Posterior cingulate gyrus (tissue), 11 donors: Measurements from ENCODE around the gene ECM2.

Experiments
- DNase-seq, 10 donors: peaks; one replicate each; pipeline versions ENCODE4 v3.0.0 to v3.0.0-alpha.2; 2020 to 2021; ENCODE audit warnings: mixed read lengths in 3 of 10
- intact Hi-C: fragments of 100-400 bp; cut with DNase I; formaldehyde crosslinking; loops from one replicate; pipeline ENCODE4 v1.15.1; 2023

ECM2 gene

GRCh38 chr9:92478783-92479182, 57.0 kb downstream of the ECM2 start:
- no peak for DNase-seq
- intact Hi-C loops: no loop called here

- no peak for DNase-seq
- intact Hi-C loops: no loop called here
These were observed 58.8 kb downstream of the ECM2 start for GRCh38 chr9:92476962-92477361.

GRCh38 chr9:92474587-92474986, 61.2 kb downstream of the ECM2 start:
- intact Hi-C loops: no loop called here
- DNase-seq: no peak

GRCh38 chr9:92468206-92468605, 67.6 kb downstream of the ECM2 start:
- intact Hi-C loops: no loop called here
- DNase-seq: peak in 1 of 10 donors; percentile 16

GRCh38 chr9:92467511-92467910, 68.3 kb downstream of the ECM2 start:
- DNase-seq: no peak
- intact Hi-C loops: no loop called here

- intact Hi-C loops: no loop called here
These were observed 68.7 kb downstream of the ECM2 start for GRCh38 chr9:92467041-92467440.

GRCh38 chr9:92463984-92464383, 71.8 kb downstream of the ECM2 start:
- DNase-seq: no peak
- intact Hi-C loops: no loop called here

More at GRCh38 chr9:92467041-92467440, 68.7 kb downstream of the ECM2 start:
- DNase-seq: no peak

- DNase-seq: no peak
- intact Hi-C loops: no loop called here
These were observed 72.4 kb downstream of the ECM2 start for GRCh38 chr9:92463387-92463786.

GRCh38 chr9:92457576-92457975, 78.2 kb downstream of the ECM2 start:
- no peak for DNase-seq
- intact Hi-C loops: no loop called here

- DNase-seq: no peak
These were observed 80.6 kb downstream of the ECM2 start for GRCh38 chr9:92455217-92455616.

GRCh38 chr9:92446536-92446935, 89.3 kb downstream of the ECM2 start:
- intact Hi-C loops: no loop called here
- DNase-seq: no peak

More at GRCh38 chr9:92455217-92455616, 80.6 kb downstream of the ECM2 start:
- intact Hi-C loops: no loop called here
